ENCODE measurements around the gene SMC6. TPM values are rescaled to one million over a fixed set of nuclear protein-coding genes. Genes with fewer than 3 reads are reported as not detected.

The SMC6 gene
- total and polyA plus RNA-seq, 3 donors from 2014 or later = 21.7 to 79.0 (median 73.8) TPM

DNA sequence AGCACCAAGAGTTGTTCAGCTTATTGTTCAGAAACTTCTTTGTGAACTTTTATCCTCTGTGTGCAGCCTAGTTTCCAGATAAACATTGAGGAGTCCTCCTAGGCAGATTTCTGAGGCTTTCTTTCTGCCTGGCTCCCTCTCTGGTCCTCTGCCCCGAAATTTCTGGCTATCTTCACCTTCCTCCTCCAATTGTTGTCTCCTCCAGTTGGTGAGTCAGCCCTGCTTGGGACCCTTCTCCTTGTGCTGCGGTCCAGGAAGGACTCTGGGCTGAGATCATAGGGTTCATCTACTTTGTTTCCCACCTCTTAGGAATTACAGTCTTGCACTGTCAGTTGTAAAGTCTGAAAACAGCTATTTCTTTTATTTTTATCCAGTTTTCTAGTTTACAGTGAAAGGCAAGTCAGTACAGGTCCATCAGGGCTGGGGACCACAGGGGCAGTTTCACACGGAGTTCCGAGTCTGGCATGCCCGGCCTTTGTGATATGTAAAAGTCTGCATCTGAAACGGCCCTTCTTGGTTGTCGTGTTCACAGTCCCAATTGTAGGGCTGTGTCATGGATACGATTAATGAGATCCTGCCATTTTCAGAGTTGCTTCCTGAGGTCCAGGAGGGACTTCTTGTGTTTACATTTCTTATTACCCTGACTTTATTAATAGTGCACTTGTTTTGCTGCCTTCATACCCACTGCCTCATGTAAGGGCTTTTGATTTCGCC, 100.8 kb downstream of the SMC6 start:
- DNase-seq = no peak
- H3K4me3 ChIP-seq = no peak overlapping the region
- 81 to 86% methylated on average over 9 of the region's 9 CpGs for WGBS, 2 donors
- no peaks in the 10 kb centered on the region for H3K27me3 ChIP-seq
- H3K27ac ChIP-seq = no peak overlapping the region
- no peak for TF ChIP-seq POLR2A (IDR thresholded peaks at IDR 0.05)
- TF ChIP-seq, protein P1, sequence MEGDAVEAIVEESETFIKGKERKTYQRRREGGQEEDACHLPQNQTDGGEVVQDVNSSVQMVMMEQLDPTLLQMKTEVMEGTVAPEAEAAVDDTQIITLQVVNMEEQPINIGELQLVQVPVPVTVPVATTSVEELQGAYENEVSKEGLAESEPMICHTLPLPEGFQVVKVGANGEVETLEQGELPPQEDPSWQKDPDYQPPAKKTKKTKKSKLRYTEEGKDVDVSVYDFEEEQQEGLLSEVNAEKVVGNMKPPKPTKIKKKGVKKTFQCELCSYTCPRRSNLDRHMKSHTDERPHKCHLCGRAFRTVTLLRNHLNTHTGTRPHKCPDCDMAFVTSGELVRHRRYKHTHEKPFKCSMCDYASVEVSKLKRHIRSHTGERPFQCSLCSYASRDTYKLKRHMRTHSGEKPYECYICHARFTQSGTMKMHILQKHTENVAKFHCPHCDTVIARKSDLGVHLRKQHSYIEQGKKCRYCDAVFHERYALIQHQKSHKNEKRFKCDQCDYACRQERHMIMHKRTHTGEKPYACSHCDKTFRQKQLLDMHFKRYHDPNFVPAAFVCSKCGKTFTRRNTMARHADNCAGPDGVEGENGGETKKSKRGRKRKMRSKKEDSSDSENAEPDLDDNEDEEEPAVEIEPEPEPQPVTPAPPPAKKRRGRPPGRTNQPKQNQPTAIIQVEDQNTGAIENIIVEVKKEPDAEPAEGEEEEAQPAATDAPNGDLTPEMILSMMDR (IDR thresholded peaks at IDR 0.05) = no peak
- intact Hi-C loops (cut with DNase I; ENCODE audit: low total_unique reads) = no loop called here
- no peaks in the 10 kb centered on the region for H3K36me3 ChIP-seq (ENCODE audit: low read depth, missing control alignments)
- no peaks in the 10 kb centered on the region for H3K9me3 ChIP-seq
- H3K4me1 ChIP-seq = no peaks in the 10 kb centered on the region

GRCh38 chr2:17649026-17649425, 104.6 kb downstream of the SMC6 start:
- intact Hi-C loops (cut with DNase I; ENCODE audit: low total_unique reads) = no loop called here
- Histone ChIP-seq H3K9me3 (no peaks in the 10 kb centered on the region), H3K4me1 (no peaks in the 10 kb centered on the region), H3K4me3 (no peak overlapping the region), H3K27me3 (no peaks in the 10 kb centered on the region), H3K27ac (no peak overlapping the region), H3K36me3 (ENCODE audit: low read depth, missing control alignments) (no peaks in the 10 kb centered on the region)
- TF ChIP-seq, protein P1 (IDR thresholded peaks at IDR 0.05) = no peak
- TF ChIP-seq POLR2A (IDR thresholded peaks at IDR 0.05) = no peak
- 94 to 97% methylated on average over 10 to 11 of the region's 11 CpGs for whole genome bisulfite sequencing, 2 donors
- DNase-seq = no peak

GRCh38 chr2:17648581-17648980, 105.0 kb downstream of the SMC6 start:
- Histone ChIP-seq H3K27ac (no peak overlapping the region), H3K27me3 (no peaks in the 10 kb centered on the region), H3K36me3 (ENCODE audit: low read depth, missing control alignments) (no peaks in the 10 kb centered on the region), H3K4me1 (no peaks in the 10 kb centered on the region), H3K9me3 (no peaks in the 10 kb centered on the region), H3K4me3 (no peak overlapping the region)
- intact Hi-C loops (cut with DNase I; ENCODE audit: low total_unique reads) = no loop called here
- no peak for TF ChIP-seq POLR2A (IDR thresholded peaks at IDR 0.05)
- TF ChIP-seq, protein P1 (IDR thresholded peaks at IDR 0.05) = no peak
- 79 to 83% methylated on average over 1 of the region's 1 CpG for WGBS, 2 donors
- no peak for DNase-seq

DNA sequence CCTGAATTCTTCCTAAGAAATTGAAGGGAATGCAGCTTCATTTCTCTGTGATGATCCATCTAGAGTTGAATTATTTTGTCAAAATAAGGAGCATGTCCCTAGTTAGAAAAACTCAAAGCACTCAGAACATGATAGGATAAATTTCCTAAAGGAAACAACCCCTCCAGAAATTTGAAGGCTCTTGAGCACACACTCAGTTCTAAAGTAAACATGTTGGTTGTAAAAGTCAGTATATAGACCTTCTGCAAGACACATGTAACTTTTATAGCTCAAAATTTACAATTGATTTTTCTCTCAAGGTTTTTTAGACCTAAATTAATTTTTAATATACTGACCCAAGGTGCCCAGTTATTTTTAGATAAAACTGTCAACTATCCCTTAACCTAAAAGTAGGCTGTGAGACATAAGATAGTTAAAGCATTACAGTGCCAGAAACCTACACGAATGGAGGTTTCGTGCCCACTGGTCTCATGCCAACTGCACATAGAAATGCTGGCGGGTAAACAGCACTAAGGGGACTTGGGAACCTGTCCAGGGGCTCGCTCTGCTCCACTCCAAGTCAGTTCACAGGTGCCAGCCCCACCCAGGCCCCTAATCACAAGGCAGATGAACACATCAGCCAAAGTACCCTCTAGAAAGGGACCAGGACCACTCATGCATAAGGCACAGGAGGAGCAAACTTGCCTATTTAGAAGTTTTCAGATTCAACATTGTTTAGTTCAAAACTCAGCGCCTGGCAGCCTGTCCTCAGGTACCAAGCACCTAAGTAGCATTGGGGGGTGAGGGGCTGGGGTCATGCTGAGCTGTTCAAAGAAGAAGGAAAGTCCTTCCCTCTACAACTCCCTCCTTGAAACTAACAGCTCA, 106.5 kb downstream of the SMC6 start:
- WGBS, 2 donors = 69 to 79% methylated on average over 5 of the region's 5 CpGs
- no peak overlapping the region for H3K27ac ChIP-seq
- no peak for DNase-seq
- H3K4me1 ChIP-seq = no peaks in the 10 kb centered on the region
- no peak for TF ChIP-seq POLR2A (IDR thresholded peaks at IDR 0.05)
- TF ChIP-seq, protein P1 (IDR thresholded peaks at IDR 0.05) = no peak
- H3K27me3 ChIP-seq = no peaks in the 10 kb centered on the region
- no peaks in the 10 kb centered on the region for H3K9me3 ChIP-seq
- intact Hi-C loops (cut with DNase I; ENCODE audit: low total_unique reads) = no loop called here
- no peaks in the 10 kb centered on the region for H3K36me3 ChIP-seq (ENCODE audit: low read depth, missing control alignments)
- no peak overlapping the region for H3K4me3 ChIP-seq
